Activated T-cell treated with anti-CD3 and anti-CD28 coated beads for 48 hours (primary cell): ENCODE measurements around the gene C11orf21.
A peak's percentile ranks its signal among the peaks of the same experiment; 100 is the strongest.

Experiments used
- DNase-seq: peaks from one replicate; pipeline ENCODE4 v3.0.0-alpha.2; 2020; ENCODE audit warnings: low read depth

Gene C11orf21

DNA sequence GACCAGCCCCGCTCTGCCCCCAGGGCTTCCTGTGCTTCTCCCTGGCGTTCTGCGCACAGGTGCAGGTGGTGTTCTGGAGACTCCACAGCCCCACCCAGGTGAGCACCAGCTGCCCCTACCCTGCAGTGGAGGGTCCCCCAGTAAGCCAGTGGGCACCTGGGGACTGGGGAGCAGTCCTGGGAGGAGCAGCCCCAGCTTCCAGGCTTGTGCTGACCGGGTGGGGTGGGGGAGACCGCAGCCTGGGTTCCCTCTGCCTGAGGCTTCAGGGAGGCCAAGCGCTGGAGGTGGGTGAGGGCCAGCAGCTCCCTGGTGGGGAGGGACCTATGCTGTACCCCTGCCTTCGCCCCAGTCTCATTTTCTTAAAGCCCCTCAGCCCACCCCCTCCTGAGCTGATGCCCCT, 7.0 kb upstream of the C11orf21 start:
- no peak for DNase-seq

DNA sequence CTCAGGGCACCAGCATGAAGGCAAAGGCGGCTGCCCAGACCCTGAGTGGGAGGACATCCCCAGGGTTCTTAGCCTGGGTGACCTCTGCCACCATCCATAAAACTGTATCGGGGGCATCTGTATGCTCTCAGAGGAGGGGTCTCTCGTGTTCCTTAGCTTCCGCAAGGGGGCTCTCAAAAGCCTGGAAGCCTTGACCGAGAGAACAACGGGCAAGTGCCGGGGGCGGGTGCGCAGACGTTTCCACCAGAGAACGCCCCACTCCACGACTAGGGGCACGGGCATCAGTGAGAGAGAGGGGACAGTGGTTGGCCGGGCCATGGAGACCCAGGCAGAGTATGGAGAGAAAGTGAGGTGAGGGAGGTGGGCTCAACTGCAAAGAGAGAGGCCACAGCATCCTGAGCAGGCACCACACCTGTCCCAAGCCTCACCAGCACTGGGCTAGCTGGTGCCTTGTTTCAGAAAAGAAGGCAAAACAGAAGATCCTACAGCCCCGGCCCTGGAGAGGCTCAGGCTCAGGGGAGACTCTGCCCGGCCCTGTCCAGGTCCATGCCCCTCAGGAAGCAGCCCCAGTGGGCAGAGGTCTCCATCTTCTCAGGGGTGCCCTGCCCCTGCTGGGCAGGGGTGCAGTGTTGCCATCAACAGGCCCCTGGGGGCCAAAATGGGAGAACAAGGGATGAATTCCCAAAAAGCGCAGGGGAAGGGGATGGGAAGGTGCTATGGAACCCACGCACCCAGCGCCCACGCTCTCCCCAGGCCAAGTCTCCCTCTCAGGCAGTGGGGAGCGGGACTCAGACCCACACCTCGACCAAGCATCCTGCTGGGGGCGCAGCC, 6.0 kb upstream of the C11orf21 start:
- DNase-seq = no peak

DNA sequence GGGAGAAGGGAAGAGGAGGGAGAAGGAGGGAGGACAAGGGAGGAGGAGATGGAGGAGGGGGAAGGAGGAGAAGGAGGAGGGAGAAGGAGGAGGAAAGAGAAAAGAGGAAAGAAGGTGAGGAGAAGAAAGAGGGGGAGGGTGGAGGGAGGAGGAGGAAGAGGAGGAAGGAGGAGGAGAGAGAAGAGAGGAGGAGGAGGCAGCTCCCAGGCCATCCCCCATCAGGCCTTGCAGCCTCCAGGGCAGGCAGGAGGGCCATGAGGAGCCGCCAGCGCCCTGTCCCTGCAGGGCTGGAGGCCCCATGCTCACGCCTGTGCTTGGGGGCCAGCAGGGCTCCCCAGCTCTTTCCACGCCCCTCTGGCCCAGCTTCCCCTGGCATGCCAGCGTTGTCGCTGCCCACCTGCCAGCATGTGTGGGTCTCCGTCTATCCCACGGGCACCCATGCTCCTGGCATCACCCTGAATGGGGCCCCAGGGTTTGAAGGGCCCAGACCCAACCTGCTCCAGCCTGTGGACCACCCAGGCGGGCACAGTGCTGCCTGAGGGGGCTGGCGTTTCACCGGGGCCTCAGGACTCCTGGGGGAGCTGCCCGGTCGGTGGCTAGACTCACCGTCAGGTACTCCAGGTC, 5.3 kb upstream of the C11orf21 start:
- no peak for DNase-seq

DNA sequence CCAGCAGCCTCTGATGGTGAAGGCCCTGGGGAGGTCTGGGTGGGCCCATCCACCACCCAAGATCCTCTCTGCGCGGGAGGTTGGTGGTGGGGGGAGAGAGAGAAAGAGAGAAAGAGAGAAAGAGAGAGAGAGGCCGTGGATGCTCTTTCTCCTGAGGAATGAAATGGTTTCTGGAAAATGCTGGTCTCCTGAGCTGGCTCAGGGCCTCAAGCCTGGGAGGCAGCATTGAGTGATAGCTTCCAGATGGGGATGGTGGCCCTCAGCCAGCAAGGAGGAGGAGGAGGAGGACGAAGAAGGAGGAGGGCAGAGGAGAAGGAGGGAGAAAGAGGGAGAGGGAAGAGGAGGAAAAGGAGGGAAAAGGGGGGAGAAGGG, 4.7 kb upstream of the C11orf21 start:
- DNase-seq = no peak

DNA sequence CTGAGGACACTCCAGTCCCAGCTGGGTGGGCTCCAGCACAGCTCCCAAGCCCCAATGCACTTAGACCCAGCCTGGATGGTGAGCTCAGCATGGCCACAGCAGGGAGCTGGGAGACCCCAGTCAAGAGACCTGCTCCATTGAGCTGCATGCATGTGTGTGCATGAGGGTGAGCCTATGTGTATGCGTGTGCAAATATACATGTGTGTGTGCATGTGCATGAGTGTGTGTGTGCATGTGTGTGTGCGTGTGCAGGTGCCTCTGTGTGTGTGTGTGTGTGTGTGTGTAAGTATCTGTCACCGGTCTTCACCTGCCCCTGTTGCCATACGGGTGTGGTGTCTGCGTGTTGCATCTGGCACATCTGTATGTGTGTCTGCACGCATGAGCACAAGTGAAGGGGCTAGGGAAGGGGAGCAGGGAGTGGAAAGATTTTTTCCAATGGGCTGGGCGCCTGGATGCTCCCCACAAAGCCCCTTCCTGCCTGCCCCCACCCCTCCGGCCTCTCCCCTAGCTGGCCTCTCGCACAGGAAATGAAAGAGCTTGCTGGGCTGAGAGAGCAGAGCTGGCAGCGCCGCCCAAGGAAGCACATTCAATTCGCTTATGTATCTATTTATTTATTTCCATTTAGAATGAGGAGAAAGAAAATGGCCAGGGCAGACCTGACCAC, 4.2 kb upstream of the C11orf21 start:
- DNase-seq = no peak

DNA sequence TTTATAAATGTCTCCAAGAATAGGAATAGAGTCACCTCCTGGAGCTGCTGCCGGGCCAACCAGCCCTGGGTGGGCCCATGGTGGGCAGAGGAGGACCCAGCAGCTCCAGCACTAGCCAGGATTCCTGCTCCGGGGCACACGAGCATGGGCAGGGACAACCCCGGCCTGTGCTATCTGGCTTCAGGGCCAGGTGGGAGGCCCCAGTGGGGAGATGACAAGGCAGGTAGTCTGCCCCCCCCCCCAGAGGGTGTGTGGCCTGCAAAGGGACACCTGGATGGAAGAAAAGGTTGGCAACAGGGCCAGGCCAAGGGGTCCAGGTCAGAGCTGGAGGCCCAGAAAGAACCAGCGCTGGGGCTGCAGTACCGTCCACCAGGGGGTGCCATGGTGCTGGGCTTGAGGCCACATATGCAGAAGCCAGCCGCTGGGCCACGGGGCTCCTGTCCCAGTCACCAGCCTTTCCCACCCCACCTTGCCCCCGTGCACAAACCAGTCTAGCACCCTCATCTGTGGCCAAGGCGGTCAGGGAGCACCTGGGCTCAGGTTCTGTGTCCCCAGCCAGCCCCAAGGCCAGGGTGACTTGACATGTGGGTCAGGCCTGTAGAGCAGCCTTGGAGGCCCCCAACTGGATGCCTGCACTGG, 3.5 kb upstream of the C11orf21 start:
- peak; percentile 75 for DNase-seq

DNA sequence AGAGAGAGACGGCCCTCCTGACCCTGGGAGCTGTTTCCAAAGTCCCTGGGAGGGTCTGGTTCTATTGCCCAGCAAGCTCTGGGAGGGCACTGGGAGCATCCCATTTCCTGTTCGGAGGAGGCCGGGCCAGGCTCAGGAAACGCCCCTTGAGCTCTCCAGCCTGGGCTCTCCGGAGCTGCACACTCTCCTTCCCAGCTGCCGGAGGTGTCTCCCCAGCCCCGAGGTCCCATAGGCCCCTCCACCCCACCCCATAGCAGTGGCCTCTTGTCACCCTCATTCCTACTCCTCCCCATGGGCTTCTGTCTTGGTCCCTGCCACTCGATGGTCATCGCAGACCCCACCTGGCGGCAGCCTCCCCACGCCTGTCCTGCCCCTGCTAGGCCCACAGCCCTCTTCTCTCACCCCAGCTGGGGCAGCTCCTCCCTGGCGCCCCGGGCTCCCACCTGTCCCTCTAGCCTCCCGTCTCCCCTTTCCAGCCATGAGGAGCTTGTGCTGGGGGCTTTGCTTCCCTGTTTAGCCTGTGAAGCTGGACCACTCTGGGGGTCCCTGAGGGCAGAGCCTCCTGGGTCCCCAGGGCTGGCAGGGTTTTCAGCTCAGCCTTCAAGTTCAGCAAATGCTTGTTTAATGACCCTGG, 2.9 kb upstream of the C11orf21 start:
- no peak for DNase-seq

DNA sequence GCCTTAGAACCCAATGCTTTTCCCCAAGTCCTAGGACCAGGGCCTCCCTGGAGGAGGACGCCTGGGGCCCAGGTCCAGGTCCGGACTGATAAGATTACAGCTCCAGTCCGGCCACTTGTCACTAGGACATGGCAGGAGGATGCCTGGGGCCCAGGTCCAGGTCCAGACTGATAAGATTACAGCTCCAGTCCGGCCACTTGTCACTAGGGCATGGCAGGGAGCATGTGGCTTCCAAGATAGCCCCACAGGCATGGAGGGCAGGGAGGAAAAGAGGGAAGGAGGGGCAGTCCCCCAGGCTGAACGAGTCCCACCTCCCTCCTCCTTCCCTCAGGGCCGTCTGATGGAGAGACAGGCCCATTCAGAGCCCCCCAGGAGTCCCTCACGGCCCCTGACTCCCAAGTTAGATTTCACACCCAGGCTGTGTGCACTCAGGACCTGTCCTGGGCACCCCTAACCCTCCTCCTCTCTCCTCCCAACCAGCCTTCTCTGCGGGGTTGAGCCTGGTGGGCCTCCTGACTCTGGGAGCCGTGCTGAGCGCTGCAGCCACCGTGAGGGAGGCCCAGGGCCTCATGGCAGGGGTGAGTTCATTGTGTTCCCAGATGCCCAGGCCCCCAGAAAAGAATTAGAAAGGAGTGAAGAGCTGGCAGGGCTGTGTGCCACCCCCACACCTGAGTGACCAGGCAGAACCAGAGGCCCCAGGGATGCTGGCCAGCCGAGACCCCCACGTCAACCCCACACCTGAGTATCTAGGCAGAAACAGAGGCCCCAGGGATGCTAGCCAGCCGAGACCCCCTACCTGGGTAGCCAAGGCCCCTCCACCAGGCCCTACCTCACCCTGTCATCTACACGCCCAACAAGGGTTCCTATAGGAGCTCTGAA, 2.1 kb upstream of the C11orf21 start:
- no peak for DNase-seq

DNA sequence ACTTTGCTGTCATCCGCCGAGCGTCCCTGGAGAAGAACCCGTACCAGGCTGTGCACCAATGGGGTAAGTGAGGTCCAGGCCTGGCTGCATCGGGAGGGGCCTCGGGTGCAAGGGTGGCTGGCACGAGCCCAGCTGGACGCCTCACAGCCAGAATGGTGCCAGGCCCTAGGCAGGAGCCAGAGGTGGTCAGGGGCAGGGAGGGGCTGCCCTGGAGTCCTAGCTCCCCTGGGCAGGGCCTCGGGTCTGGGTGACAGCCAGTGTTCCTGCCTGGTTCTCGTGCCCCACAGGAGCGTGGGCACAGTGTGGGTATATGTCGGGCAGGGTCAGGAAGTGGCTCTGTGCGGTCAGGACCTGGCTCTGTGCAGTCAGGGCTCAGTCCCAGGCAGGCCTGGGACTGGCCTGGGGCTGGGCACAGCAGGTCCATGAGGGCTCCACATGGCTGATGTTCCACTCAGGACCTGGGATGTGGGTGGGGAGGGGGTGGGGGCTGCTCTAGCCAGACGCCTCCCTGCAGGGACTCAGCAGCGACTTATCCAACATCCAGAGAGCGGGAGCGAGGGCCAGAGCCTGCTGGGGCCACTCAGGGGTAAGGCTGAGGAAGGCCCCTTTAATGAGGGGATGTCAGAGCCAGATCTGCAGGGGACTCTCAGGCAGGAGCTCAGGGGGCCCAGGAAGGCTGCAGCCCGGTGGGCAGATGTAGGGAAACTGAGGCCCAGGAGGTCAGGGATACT, 1.3 kb upstream of the C11orf21 start:
- DNase-seq = no peak

DNA sequence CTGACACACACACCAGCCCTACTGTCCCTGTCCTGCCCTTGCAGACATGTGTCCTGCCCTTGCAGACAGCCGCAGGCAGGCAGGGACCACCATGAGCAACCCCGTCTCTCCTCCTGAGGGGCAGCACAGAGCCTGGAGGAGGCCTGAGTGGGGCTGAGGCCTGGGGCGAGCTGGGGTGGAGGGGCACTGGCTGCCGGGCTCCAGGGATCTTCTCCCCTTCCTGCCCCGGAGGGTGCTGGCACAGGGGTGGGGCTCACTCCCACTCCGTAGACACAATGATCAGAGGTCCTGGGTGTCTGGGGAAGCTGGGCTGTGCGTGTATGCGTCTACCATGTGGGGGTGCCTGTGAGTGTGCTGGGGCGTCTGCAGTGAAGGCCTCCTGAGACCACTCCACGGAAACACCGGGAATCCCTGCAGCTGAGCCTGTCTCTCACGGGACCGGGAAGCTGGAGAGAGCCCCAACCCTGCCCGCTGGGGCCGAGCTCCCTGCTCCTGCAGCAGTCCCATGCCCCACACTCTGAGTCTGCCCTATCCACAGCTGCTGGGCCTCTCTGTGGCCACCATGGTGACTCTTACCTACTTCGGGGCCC, 683 bp upstream of the C11orf21 start:
- DNase-seq = no peak

DNA sequence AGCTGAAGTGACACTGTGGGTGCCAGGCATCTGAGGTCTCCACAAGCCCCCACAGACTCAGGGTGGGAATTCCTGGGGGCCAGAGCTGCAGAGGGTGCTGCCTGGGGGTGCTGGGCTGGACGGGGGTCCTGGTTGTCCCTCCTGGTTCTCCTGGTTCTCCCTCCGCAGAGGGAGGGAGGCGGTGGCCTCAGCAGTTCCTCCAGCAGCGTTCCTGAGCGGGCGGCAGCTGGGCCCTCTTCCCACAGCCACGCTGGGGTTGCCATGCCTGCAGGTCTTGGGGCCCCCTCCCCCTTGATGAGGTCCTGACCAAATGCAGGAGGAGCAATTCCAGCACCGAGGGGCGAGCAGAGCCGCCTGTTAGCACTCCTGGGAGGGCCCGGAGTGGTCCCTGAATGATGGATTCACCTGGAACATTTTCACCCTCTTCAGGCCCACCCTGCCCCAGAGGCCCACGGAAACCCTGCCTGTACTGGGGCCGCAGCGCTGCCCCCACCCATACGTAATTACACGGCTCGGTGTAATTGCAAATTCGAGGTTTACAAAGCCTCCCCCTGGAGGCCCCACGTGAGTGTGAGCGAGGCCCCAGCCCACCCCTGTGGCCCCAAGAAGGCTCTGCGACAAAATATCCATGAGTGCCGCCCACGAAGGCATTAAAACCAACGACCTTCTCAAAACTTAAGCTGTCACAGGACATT, 635 bp downstream of the C11orf21 start:
- no peak for DNase-seq

DNA sequence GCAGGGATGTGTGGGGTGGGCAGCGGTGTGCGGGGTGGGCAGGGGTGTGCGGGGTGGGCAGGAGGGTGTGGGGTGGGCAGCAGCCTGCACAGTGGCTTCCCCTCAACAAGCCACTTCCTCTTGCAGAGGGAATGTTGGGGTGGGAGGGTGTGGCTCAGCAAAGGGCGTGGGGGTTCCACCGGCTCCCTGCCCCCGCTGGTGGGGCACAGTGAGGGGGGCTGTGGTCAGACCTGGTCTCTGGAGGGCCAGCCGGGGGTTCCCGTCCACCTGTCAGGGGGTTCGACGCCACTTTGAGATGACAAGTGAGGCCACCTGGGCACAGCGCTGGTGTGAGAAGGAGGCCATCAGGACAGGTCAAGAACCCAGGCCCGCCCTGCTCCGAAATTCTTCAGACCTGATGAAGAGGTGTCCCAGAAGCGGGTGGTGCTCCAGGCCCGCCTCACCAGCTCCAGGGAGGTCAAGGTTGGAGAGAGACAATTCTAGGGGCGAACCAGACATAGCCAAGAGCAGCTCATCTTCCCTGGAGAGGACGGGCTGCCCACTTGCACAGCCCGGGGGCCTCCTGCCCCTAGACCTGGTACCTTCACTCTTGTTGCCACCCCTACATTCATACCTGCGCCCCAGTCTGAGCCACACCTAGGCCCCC, 1.3 kb downstream of the C11orf21 start:
- no peak for DNase-seq

DNA sequence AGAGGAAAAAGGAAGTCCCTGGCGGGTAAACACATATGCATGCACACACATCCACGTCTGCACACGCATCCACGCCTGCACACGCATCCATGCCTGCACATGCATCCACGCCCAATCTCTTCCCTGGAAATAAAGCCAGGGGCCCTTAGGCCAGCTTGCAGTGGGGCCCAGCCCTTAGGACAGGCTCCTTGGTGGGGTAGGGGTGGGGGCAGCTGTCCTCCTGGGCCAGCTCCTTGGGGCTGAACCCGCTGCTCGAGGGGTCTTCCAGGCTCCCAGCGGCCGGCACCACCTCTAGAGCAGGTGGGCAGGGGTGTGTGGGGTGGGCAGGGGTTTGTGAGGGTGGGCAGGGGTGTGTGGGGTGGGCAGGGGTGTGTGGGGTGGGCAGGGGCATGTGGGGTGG, 1.9 kb downstream of the C11orf21 start:
- no peak for DNase-seq

DNA sequence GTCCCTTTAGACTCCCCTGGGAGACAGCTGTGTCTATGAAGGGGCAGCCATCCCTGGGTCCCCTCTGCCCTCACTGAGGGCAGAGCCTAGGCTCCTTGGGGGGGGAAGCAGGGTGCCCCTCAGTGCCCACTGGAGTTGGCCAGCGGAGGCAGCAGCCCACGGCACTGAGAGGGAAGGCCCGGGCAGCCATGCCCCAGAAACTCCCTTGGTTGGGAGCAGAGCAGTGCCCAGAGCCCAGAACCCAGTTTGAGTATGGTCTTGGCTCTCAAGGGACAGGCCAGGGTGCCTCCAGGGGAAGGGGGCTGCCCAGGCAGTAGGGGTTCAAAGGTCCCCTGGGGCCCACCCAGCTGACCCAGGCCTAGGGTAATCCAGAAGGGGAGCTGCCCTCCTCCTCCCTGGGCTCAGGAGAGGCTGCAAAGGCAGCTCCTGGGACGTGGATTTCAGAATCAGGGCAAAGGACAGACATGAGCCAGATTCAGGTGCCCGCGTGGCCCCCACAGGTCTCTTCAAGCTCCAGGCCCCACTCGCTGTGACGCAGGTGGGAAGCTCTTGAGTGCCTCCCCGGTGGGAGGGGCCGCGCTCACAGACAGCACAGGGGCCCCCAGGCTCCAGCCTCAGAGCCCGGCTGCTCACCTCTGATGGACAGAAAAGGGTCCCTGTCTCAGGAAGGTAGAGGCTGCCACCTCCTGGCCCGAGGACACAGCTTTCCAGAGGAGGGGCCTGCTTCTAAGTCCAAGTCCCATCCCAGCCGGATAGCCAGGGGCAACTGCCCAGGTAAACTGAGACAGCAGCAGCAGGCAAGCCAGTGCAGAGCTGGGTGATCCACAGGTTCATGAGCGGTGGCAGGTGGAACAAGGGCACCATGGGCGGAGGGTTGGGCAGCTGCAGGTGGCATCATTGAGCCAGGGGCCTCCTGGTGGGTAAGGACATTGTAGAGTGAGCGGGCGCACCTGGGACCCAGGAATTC, 2.6 kb downstream of the C11orf21 start:
- DNase-seq = no peak

DNA sequence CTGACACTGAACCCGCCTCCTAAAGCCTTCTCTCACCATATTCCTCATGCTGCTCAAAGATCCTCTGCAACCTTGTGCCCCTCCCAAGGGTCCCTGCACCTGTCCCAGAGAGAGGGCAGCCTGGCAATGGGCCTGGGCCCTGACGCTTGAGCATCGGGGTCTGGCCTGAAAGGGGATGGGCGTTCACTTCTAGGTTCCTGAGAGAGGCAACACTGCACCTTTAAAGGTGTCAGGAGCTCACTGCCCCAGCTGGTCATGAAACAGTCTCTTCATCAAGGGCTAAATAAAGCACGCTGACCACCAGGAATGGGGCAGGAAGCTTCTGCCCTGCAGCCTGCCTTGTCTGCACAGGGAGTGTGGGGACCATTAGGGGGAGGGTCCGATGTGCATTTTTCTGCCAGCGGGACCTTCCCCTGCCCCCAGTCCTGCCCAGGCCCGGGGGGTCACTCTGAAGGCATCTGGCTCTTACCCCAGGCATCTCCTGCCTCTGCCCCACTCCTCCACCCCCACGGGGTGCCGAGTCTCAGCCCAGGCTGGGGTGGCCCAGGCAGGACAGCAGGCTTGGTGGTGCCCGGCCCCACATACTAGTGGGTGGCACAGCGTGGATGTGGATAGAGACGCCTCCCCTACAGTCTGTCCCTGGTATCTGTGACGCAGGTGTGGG, 3.5 kb downstream of the C11orf21 start:
- DNase-seq = no peak

DNA sequence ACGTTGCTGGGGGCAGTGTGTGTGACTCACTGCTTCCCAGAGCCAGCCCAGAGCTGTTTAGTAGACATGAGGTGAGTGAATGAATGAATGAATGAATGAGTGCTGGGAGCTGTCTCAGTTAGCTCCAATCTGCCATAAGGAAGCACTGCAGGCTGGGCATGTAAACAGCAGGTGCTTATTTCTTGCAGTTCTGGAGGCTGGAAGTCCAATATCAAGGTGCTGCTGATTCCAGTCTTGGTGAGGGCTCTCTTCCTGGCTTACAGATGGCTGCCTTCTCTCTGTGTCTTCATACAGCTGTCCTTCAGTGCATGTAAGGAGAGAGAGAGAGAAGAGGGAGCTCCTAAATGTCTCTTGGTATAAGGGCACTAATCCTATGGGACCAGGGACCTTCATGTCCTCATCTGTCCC, 4.1 kb downstream of the C11orf21 start:
- no peak for DNase-seq

DNA sequence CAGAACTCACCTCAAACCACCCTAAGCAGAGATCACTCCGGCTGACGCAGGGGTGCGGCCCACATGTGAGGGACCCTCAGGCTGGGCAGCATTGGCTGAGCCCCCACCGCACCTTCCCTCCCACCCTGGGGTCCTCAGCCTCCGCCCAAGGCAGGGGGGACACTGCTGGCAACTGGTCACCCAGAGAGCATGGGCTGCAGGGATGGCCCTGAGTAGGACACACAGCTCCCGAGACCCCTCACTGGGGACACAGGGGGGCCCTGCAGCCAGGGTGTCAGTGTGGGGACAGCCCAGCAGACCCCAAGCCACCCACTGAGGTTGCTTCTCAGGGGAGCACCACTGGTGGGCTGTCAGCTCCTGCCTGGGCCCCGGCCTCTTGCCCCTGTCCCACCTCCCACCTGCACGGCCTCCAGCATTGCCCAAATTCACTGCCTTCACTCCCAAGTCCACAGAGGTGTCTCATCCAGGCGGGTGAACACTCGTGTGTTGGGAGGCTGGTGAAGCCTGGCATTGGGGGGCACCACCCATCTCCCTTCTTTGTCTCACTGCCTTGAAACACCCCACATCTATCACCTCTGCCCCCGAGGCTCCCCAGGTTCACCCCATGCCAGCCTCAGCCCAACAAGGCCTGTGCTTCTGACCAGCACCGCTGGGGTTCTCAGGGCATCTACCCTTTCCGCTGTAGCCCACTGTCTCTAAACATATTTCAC, 4.7 kb downstream of the C11orf21 start:
- DNase-seq = no peak
